IMR-90 (cell line): ENCODE results near the gene ZNF335. TPM values are rescaled to one million over a fixed set of nuclear protein-coding genes. Genes with fewer than 3 reads are reported as not detected.

Experiments used
- BHLHE40 ChIP-seq: fragments of 150-350 bp; IDR thresholded peaks from 2 replicates; pipeline ENCODE4 v1.6.1; 2016; ENCODE audit warnings: mild to moderate bottlenecking, low read depth, low read length
- CHD1 ChIP-seq: IDR thresholded peaks from 2 replicates; pipeline ENCODE4 v1.6.1; 2012; ENCODE audit warnings: low read depth, low read length, improper control_type of control experiment
- CTCF ChIP-seq: conservative IDR thresholded peaks from 2 replicates; pipeline ENCODE4 v1.5.1; 2012; ENCODE audit warnings: mild to moderate bottlenecking, low read depth, low read length, improper control_type of control experiment
- FOS ChIP-seq: fragments of 150-350 bp; IDR thresholded peaks from 2 replicates; pipeline ENCODE4 v1.6.1; 2016; ENCODE audit warnings: low read depth, low read length
- MAFK ChIP-seq: IDR thresholded peaks from 2 replicates; pipeline ENCODE4 v1.6.1; 2012; ENCODE audit warnings: low read depth, low read length, improper control_type of control experiment
- MXI1 ChIP-seq: IDR thresholded peaks from 2 replicates; pipeline ENCODE4 v1.6.1; 2012; ENCODE audit warnings: low read depth, mild to moderate bottlenecking, low read length, moderate library complexity, borderline replicate concordance
- NFE2L2 ChIP-seq: fragments of 150-350 bp; IDR thresholded peaks from 2 replicates; pipeline ENCODE4 v1.6.1; 2016; ENCODE audit warnings: low read depth, mild to moderate bottlenecking, low read length
- POLR2A ChIP-seq: IDR thresholded peaks from 2 replicates; pipeline ENCODE4 v1.6.1; 2012; ENCODE audit warnings: mild to moderate bottlenecking, low read depth, low read length
- RAD21 ChIP-seq: IDR thresholded peaks from 2 replicates; pipeline ENCODE4 v1.6.1; 2012; ENCODE audit warnings: low read length, improper control_type of control experiment
- RFX5 ChIP-seq: IDR thresholded peaks from 2 replicates; pipeline ENCODE4 v1.8.0; 2012; ENCODE audit warnings: low read depth, mild to moderate bottlenecking, low read length, moderate library complexity
- polyA plus RNA-seq, 3 experiments: library from polyadenylated mRNA; depleted of rRNA; stranded (reverse); fragments of >200 nt; gene quantifications; 2 replicates each; pipeline ENCODE4 v1.2.3, GENCODE V29; 2012; ENCODE audit warnings: low replicate concordance in 1 of 3
- total RNA-seq: library from RNA; depleted of rRNA; stranded (reverse); fragments of >200 nt; gene quantifications from 2 replicates; pipeline ENCODE4 v1.2.3, GENCODE V29; 2012

ZNF335 gene
- total and polyA plus RNA-seq, 2 of the 4 experiments (the other 2 are of a cell fraction), result 11.8 to 17.8 TPM

DNA sequence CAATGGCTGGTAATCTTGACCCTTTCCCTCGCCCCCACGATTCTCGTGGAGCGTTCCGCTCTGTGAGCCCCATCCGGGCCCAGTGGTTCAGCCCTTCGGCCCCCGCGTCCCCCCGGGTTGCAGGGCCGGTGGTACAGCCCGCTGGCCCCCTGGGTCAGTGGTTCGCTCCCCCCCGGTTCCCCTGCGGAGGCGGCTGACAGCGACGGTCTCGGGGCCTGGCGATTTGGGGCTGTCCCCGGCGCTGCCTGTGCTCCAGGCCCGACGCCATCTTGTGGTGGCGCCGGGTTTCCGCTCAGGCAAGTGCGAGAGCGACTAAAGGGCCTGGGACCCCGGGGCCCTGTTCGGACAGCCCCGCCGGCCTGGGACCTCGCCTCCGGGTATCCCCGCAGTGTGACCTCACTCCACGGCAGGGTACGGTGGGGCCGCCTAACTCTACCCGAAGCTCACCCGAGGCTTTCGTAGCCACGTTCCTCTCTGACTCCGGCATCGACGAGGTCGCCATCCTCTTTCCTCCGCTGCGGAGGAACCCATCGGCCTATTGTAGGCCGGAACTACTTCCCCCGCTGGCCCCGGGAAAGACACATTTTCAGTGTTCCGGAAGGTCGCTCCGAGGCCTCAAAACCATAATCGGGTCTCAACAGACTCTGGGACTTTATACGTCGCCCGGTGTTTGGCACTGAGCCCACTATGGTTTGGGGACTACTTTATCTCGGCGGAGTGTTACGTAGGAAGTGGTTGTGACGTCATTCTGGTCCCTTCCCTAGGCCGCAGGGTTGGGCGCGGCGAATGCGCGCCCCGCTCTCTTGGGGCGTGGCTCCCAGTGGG, at the start of gene ZNF335 (continued):
- TF ChIP-seq CTCF (peak; percentile 17; the same call in 1 of the 2 replicates), BHLHE40 (peak; percentile 97), MAFK (no peak), RFX5 (no peak), MXI1 (no peak), NFE2L2 (0 out of 2 replicates have a peak, but pooled peaks have one; percentile 1), POLR2A (peak; percentile 96), FOS (no peak; the same call in 1 of the 2 replicates), RAD21 (no peak), CHD1 (peak; percentile 98; the same call in 1 of the 2 replicates)
